Activated CD8-positive, alpha-beta T cell treated with anti-CD3 and anti-CD28 coated beads for 36 hours (primary cell): ENCODE data around the gene OLFML1. TPM values are rescaled to one million over a fixed set of nuclear protein-coding genes. Genes with fewer than 3 reads are reported as not detected.

ENCODE experiments used
- ATAC-seq: fragments of 200-7000 bp; cut with Tn5 transposase; one replicate; pipeline ENCODE4 v1.10.0; 2021; ENCODE audit warnings: mild to moderate bottlenecking, moderate library complexity
- CTCF ChIA-PET: fragments of 350-600 bp; sonication (Branson Sonifier 250); formaldehyde crosslinking; loops from one replicate; lab custom pipeline; 2021; ENCODE audit warnings: antibody characterized with exemption; lab: Charles Lee
- POLR2A ChIA-PET: fragments of 350-600 bp; sonication (Branson Sonifier 250); formaldehyde crosslinking; loops from one replicate; lab custom pipeline; 2021; ENCODE audit warnings: antibody characterized with exemption; lab: Charles Lee
- DNase-seq: peaks from one replicate; pipeline ENCODE4 v3.0.0-alpha.2; 2020
- H3K27ac Mint-ChIP-seq: one replicate; pipeline ENCODE4 v1.8.0; 2021; ENCODE audit warnings: mild to moderate bottlenecking, mixed read lengths
- H3K27me3 Mint-ChIP-seq: one replicate; pipeline ENCODE4 v1.8.0; 2021; ENCODE audit warnings: mixed read lengths
- H3K36me3 Mint-ChIP-seq: one replicate; pipeline ENCODE4 v1.8.0; 2021; ENCODE audit warnings: low read depth, mixed read lengths
- H3K4me1 Mint-ChIP-seq: one replicate; pipeline ENCODE4 v1.8.0; 2021; ENCODE audit warnings: low read depth, mixed read lengths
- H3K4me3 Mint-ChIP-seq: one replicate; pipeline ENCODE4 v1.8.0; 2021; ENCODE audit warnings: mild to moderate bottlenecking, moderate library complexity, mixed read lengths
- H3K9me3 Mint-ChIP-seq: one replicate; pipeline ENCODE4 v1.8.0; 2021; ENCODE audit warnings: mixed read lengths
- CTCF ChIP-seq: fragments of 200-600 bp; IDR thresholded peaks from one replicate; pipeline ENCODE4 v1.8.0; 2022; ENCODE audit warnings: antibody characterized with exemption, mild to moderate bottlenecking
- intact Hi-C: fragments of 100-400 bp; cut with micrococcal nuclease; formaldehyde crosslinking; loops from one replicate; pipeline ENCODE4 v1.10.0; 2022
- total RNA-seq, 2 experiments: library from RNA; stranded (reverse); gene quantifications; one replicate each; pipeline ENCODE4 v1.2.3, GENCODE V29; 2021

Gene OLFML1
- total RNA-seq, 2 experiments from 2014 or later: not detected

- no peak for TF ChIP-seq CTCF
- H3K4me1 Mint-ChIP-seq: peaks cover 46% of the 10 kb centered on the region
- no peak overlapping the region for H3K4me3 Mint-ChIP-seq
- no peaks in the 10 kb centered on the region for H3K9me3 Mint-ChIP-seq
- no peaks in the 10 kb centered on the region for H3K36me3 Mint-ChIP-seq
- POLR2A ChIA-PET: no interaction called here
- DNase-seq (no peak), ATAC-seq (no peak)
- no peak overlapping the region for H3K27ac Mint-ChIP-seq
- H3K27me3 Mint-ChIP-seq: no peaks in the 10 kb centered on the region
- CTCF ChIA-PET: interaction anchor here (0.9 to 1.3 kb wide), 3 partner anchors 12 to 13 kb away, joined by 3 to 4 read pairs (median 3); partner anchors contain the start of gene PPFIBP2
- intact Hi-C loops: no loop called here
These were observed 40.1 kb downstream of the OLFML1 start for GRCh38 chr11:7525424-7525823.

- no peak overlapping the region for H3K4me3 Mint-ChIP-seq
- TF ChIP-seq CTCF: no peak
- CTCF ChIA-PET: interaction anchor here (1.3 kb wide), 2 partner anchors 10 to 12 kb away, joined by 4 to 5 read pairs; no protein-coding TSS in a partner anchor
- no peaks in the 10 kb centered on the region for H3K9me3 Mint-ChIP-seq
- H3K36me3 Mint-ChIP-seq: peaks cover 4% of the 10 kb centered on the region
- no peak overlapping the region for H3K27ac Mint-ChIP-seq
- POLR2A ChIA-PET: no interaction called here
- H3K27me3 Mint-ChIP-seq: no peaks in the 10 kb centered on the region
- peak; percentile 42 for DNase-seq
- ATAC-seq: peak; percentile 75
- intact Hi-C loops: no loop called here
- peaks cover 54% of the 10 kb centered on the region for H3K4me1 Mint-ChIP-seq
These were observed 41.7 kb downstream of the OLFML1 start for GRCh38 chr11:7527029-7527428.

GRCh38 chr11:7528514-7529049, 43.3 kb downstream of the OLFML1 start:
- Mint-ChIP-seq H3K4me1 (peaks cover 56% of the 10 kb centered on the region), H3K9me3 (no peaks in the 10 kb centered on the region), H3K36me3 (peaks cover 4% of the 10 kb centered on the region), H3K4me3 (no peak overlapping the region), H3K27ac (no peak overlapping the region), H3K27me3 (no peaks in the 10 kb centered on the region)
- DNase-seq (no peak), ATAC-seq (no peak)
- CTCF ChIA-PET: no interaction called here
- no peak for TF ChIP-seq CTCF
- POLR2A ChIA-PET: no interaction called here
- intact Hi-C loops: no loop called here

- Mint-ChIP-seq H3K4me1 (peaks cover 54% of the 10 kb centered on the region), H3K4me3 (no peak overlapping the region), H3K9me3 (no peaks in the 10 kb centered on the region), H3K36me3 (peaks cover 4% of the 10 kb centered on the region), H3K27me3 (no peaks in the 10 kb centered on the region), H3K27ac (no peak overlapping the region)
- CTCF ChIA-PET: interaction anchor here (1.0 to 1.5 kb wide), 2 partner anchors 9 to 17 kb away, joined by 4 to 7 read pairs; partner anchors contain the start of gene PPFIBP2
- intact Hi-C loops: no loop called here
- ATAC-seq (no peak), DNase-seq (no peak)
- TF ChIP-seq CTCF: no peak
- POLR2A ChIA-PET: interaction anchor here (1.3 to 1.4 kb wide), 2 partner anchors 8 kb away, joined by 3 to 4 read pairs; no protein-coding TSS in a partner anchor
These were observed 44.8 kb downstream of the OLFML1 start for GRCh38 chr11:7530013-7530640.

GRCh38 chr11:7531011-7531410, 45.7 kb downstream of the OLFML1 start:
- ChIA-PET POLR2A (interaction anchor here (1.4 kb wide), 1 partner anchor 9 kb away, joined by 4 read pairs; no protein-coding TSS in a partner anchor), CTCF (interaction anchor here (0.7 to 1.5 kb wide), 2 partner anchors 10 to 19 kb away, joined by 3 to 4 read pairs; no protein-coding TSS in a partner anchor)
- Mint-ChIP-seq H3K9me3 (no peaks in the 10 kb centered on the region), H3K27ac (no peak overlapping the region), H3K27me3 (peaks cover 2% of the 10 kb centered on the region), H3K4me1 (peaks cover 52% of the 10 kb centered on the region), H3K36me3 (peaks cover 4% of the 10 kb centered on the region), H3K4me3 (no peak overlapping the region)
- no peak for ATAC-seq
- intact Hi-C loops: no loop called here
- DNase-seq: no peak
- no peak for TF ChIP-seq CTCF
